Cardiac muscle cell (in vitro differentiated cells and primary cell): ENCODE results near the gene TMEM123. TPM values are rescaled to one million over a fixed set of nuclear protein-coding genes. Genes with fewer than 3 reads are reported as not detected.

Experiments used
- DNase-seq, 2 donors: peaks; one replicate each; pipeline versions ENCODE4 v3.0.0 to v3.0.0-alpha.2; 2010 to 2017; ENCODE audit warnings: low read depth in 1 of 2, low spot score in 1 of 2
- H3K27ac ChIP-seq: fragments of 200-600 bp; sonication (generic); 2 replicates; pipeline ENCODE4 v1.5.1; 2016
- H3K27me3 ChIP-seq: fragments of 200-600 bp; sonication (generic); 2 replicates; pipeline ENCODE4 v1.6.0; 2016; ENCODE audit warnings: control low read depth
- H3K36me3 ChIP-seq: fragments of 200-600 bp; sonication (generic); 2 replicates; pipeline ENCODE4 v1.5.1; 2016; ENCODE audit warnings: control low read depth
- H3K4me1 ChIP-seq: fragments of 200-600 bp; sonication (generic); 2 replicates; pipeline ENCODE4 v1.8.1; 2017; ENCODE audit warnings: low read depth, mild to moderate bottlenecking, mixed run types
- H3K4me3 ChIP-seq: fragments of 200-600 bp; sonication (generic); 2 replicates; pipeline ENCODE4 v1.5.1; 2016; ENCODE audit warnings: mild to moderate bottlenecking
- H3K9me3 ChIP-seq: fragments of 200-600 bp; sonication (generic); 2 replicates; pipeline ENCODE4 v1.5.1; 2017; ENCODE audit warnings: low read depth, mild to moderate bottlenecking, control low read depth
- CTCF ChIP-seq: IDR thresholded peaks from 2 replicates; pipeline ENCODE4 v1.5.1; 2012; ENCODE audit warnings: low read depth, mild to moderate bottlenecking, low read length
- polyA plus RNA-seq: library from polyadenylated mRNA; unstranded; fragments of >200 nt; fragmentation: Nextera tagmentation; extraction: Ambion mirVana; gene quantifications from 2 replicates; pipeline ENCODE4 v1.2.1, GENCODE V29; 2016
- total RNA-seq: library from RNA; depleted of rRNA; stranded (reverse); fragments of >200 nt; gene quantifications from 2 replicates; pipeline ENCODE4 v1.2.3, GENCODE V29; 2016

TMEM123 gene
- total and polyA plus RNA-seq, 2 experiments from 2014 or later = 86.3 to 92.6 TPM

GRCh38 chr11:102479733-102480132, 27.2 kb upstream of the TMEM123 start:
- Histone ChIP-seq H3K27ac (no peak overlapping the region), H3K27me3 (no peaks in the 10 kb centered on the region), H3K36me3 (no peaks in the 10 kb centered on the region), H3K4me3 (no peak overlapping the region), H3K9me3 (no peaks in the 10 kb centered on the region), H3K4me1 (peaks cover 11% of the 10 kb centered on the region)
- no peak for DNase-seq
- no peak for TF ChIP-seq CTCF

- no peaks in the 10 kb centered on the region for H3K27me3 ChIP-seq
- no peak for TF ChIP-seq CTCF
- peak in 1 of 2 donors; percentile 30 for DNase-seq
- H3K4me1 ChIP-seq = peaks cover 11% of the 10 kb centered on the region
- H3K27ac ChIP-seq = no peak overlapping the region
- no peaks in the 10 kb centered on the region for H3K9me3 ChIP-seq
- no peak overlapping the region for H3K4me3 ChIP-seq
- no peaks in the 10 kb centered on the region for H3K36me3 ChIP-seq
These were observed 26.2 kb upstream of the TMEM123 start for GRCh38 chr11:102478673-102479299.

- Histone ChIP-seq H3K4me3 (no peak overlapping the region), H3K27me3 (no peaks in the 10 kb centered on the region), H3K9me3 (no peaks in the 10 kb centered on the region), H3K36me3 (no peaks in the 10 kb centered on the region), H3K27ac (peak overlapping the region; percentile 70), H3K4me1 (peaks cover 11% of the 10 kb centered on the region)
- TF ChIP-seq CTCF = no peak
- DNase-seq = peak; percentile 35 to 56
These were observed 24.2 kb upstream of the TMEM123 start for GRCh38 chr11:102476812-102477211.

DNA sequence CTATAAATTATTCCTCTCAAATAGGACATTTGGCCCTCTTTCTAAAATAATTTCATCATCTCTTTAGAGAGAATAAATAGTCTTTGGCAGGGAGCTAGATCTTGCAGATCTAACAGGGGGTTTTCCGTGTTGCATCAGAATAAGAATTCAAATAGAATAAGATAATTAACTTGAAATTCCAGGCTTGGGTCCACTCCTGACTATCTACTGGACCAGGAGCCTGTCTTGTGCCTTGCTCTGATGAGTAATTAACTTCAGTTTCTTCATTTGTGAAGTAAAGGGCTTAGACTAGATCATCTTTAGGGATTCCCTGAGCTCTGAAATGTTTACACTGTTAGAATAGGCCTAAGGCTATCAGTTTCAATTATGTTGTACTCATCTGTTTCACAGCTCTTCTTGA, 23.5 kb upstream of the TMEM123 start:
- DNase-seq = peak in 1 of 2 donors; percentile 61
- peaks cover 11% of the 10 kb centered on the region for H3K4me1 ChIP-seq
- peak overlapping the region; percentile 70 for H3K27ac ChIP-seq
- H3K36me3 ChIP-seq = no peaks in the 10 kb centered on the region
- H3K9me3 ChIP-seq = no peaks in the 10 kb centered on the region
- no peaks in the 10 kb centered on the region for H3K27me3 ChIP-seq
- no peak for TF ChIP-seq CTCF
- no peak overlapping the region for H3K4me3 ChIP-seq

GRCh38 chr11:102473543-102473942, 21.0 kb upstream of the TMEM123 start:
- Histone ChIP-seq H3K27ac (no peak overlapping the region), H3K4me3 (no peak overlapping the region), H3K9me3 (no peaks in the 10 kb centered on the region), H3K27me3 (no peaks in the 10 kb centered on the region), H3K4me1 (peaks cover 11% of the 10 kb centered on the region), H3K36me3 (no peaks in the 10 kb centered on the region)
- no peak for TF ChIP-seq CTCF
- DNase-seq = no peak
